ENCODE results near the gene FA2H.

The FA2H gene

GRCh38 chr16:74752258-74752657 is 22.4 kb downstream of the FA2H start:
- no peak for TF ChIP-seq CTCF (conservative IDR thresholded peaks at IDR 0.05; ENCODE audit: low read length)
- H3K4me3 ChIP-seq (ENCODE audit: low read length) = no peak overlapping the region
- no peak for DNase-seq (ENCODE audit: low read depth)

- H3K4me3 ChIP-seq (ENCODE audit: low read length) = no peak overlapping the region
- no peak for DNase-seq (ENCODE audit: low read depth)
- no peak for TF ChIP-seq CTCF (conservative IDR thresholded peaks at IDR 0.05; ENCODE audit: low read length)
Measured at GRCh38 chr16:74751658-74752057, 23.0 kb downstream of the FA2H start.

GRCh38 chr16:74749291-74750055 is 25.1 kb downstream of the FA2H start:
- H3K4me3 ChIP-seq (ENCODE audit: low read length) = no peak overlapping the region
- DNase-seq (ENCODE audit: low read depth) = no peak
- TF ChIP-seq CTCF (conservative IDR thresholded peaks at IDR 0.05; ENCODE audit: low read length) = no peak

GRCh38 chr16:74748616-74749026 is 26.0 kb downstream of the FA2H start:
- no peak for DNase-seq (ENCODE audit: low read depth)
- no peak for TF ChIP-seq CTCF (conservative IDR thresholded peaks at IDR 0.05; ENCODE audit: low read length)
- no peak overlapping the region for H3K4me3 ChIP-seq (ENCODE audit: low read length)

- no peak for TF ChIP-seq CTCF (conservative IDR thresholded peaks at IDR 0.05; ENCODE audit: low read length)
- DNase-seq (ENCODE audit: low read depth) = no peak
- H3K4me3 ChIP-seq (ENCODE audit: low read length) = no peak overlapping the region
Measured at GRCh38 chr16:74747716-74748615, 26.7 kb downstream of the FA2H start.

GRCh38 chr16:74745926-74746325 is 28.7 kb downstream of the FA2H start:
- TF ChIP-seq CTCF (conservative IDR thresholded peaks at IDR 0.05; ENCODE audit: low read length) = no peak
- no peak for DNase-seq (ENCODE audit: low read depth)
- H3K4me3 ChIP-seq (ENCODE audit: low read length) = no peak overlapping the region
